HCT116 (cell line): ENCODE measurements around the gene HOXB7. TPM values are rescaled to one million over a fixed set of nuclear protein-coding genes. Genes with fewer than 3 reads are reported as not detected.

Experiments used
- ATAC-seq: fragments of 200-7000 bp; cut with Tn5 transposase; 2 replicates; pipeline ENCODE4 v1.9.1; 2020; ENCODE audit warnings: mild to moderate bottlenecking, moderate library complexity
- BruUV-seq: library from RNA; stranded (reverse); fragments of 400-500 nt; replicated peaks from 2 replicates; lab custom pipeline; 2021; lab: Mats Ljungman, UMichigan
- CTCF ChIA-PET: fragments of 300-600 bp; sonication (Branson Sonifier 250); formaldehyde crosslinking; loops from one replicate; lab custom pipeline; 2021; ENCODE audit warnings: antibody characterized with exemption; lab: Charles Lee
- POLR2A ChIA-PET: fragments of 300-600, 350-600 bp; sonication (Branson Sonifier 250); formaldehyde crosslinking; loops from one replicate; lab custom pipeline; 2021; ENCODE audit warnings: antibody characterized with exemption; lab: Charles Lee
- RAD21 ChIA-PET, 2 experiments: fragments of 300-600 bp; sonication (Branson Sonifier 250); formaldehyde crosslinking; loops; one replicate each; lab custom pipeline; 2023; ENCODE audit warnings: low total read pairs in 2 of 2; ENCODE audit not compliant: uncharacterized antibody in 2 of 2, unreplicated experiment in 2 of 2, low non-redundant PET in 1 of 2; lab: Charles Lee
- DNase-seq: peaks from one replicate; pipeline ENCODE4 v3.0.0-alpha.2; 2010; ENCODE audit warnings: low read depth, low spot score
- H2AFZ ChIP-seq: fragments of 200-600 bp; shearing (Covaris generic), sonication (generic); 2 replicates; pipeline ENCODE4 v1.6.1; 2017; ENCODE audit warnings: low read depth, mixed run types, mixed read lengths, antibody characterized with exemption, low read length; ENCODE audit not compliant: poor library complexity, severe bottlenecking
- H3K27ac ChIP-seq: 2 replicates; pipeline ENCODE4 v1.5.1; 2012; ENCODE audit warnings: low read depth, low read length
- H3K27me3 ChIP-seq: fragments of 200-600 bp; sonication (generic); 2 replicates; pipeline ENCODE4 v1.6.1; 2016; ENCODE audit warnings: mixed run types, low read length, mixed read lengths; ENCODE audit not compliant: insufficient read depth
- H3K36me3 ChIP-seq, 2 experiments: fragments of 200-500 bp in 1 of 2; fragments of 200-600 bp in 1 of 2; sonication (Bioruptor generic) in 1 of 2; sonication (generic) in 1 of 2; 2 replicates each; pipeline versions ENCODE4 v1.5.1 to v1.6.1; 2014 to 2016; ENCODE audit warnings: low read length in 2 of 2, inconsistent platforms in 1 of 2, mixed read lengths in 1 of 2, mixed run types in 1 of 2; ENCODE audit not compliant: insufficient read depth in 2 of 2, control insufficient read depth in 1 of 2
- H3K4me1 ChIP-seq, 2 experiments: fragments of 200-600 bp in 1 of 2; sonication (generic) in 1 of 2; 2 replicates each; pipeline versions ENCODE4 v1.5.1 to v1.6.1; 2012 to 2017; ENCODE audit warnings: low read length in 2 of 2, inconsistent platforms in 1 of 2, mild to moderate bottlenecking in 1 of 2, mixed read lengths in 1 of 2, mixed run types in 1 of 2, moderate library complexity in 1 of 2; ENCODE audit not compliant: insufficient read depth in 2 of 2, control insufficient read depth in 1 of 2
- H3K4me2 ChIP-seq: fragments of 200-600 bp; sonication (generic); 2 replicates; pipeline ENCODE4 v1.6.1; 2017; ENCODE audit warnings: mixed run types, low read length, mixed read lengths
- H3K4me3 ChIP-seq, 2 experiments: fragments of 200-600 bp in 1 of 2; sonication (generic) in 1 of 2; replicated peaks in 1 of 2; 2 replicates each; pipeline ENCODE4 v1.5.1; 2011 to 2016; ENCODE audit warnings: low read length in 2 of 2, control low read depth in 1 of 2, low read depth in 1 of 2, mild to moderate bottlenecking in 1 of 2, mixed read lengths in 1 of 2, mixed run types in 1 of 2
- H3K79me2 ChIP-seq: fragments of 200-600 bp; sonication (generic); 2 replicates; pipeline ENCODE4 v1.6.1; 2017; ENCODE audit warnings: mild to moderate bottlenecking, mixed run types, low read length, moderate library complexity, mixed read lengths; ENCODE audit not compliant: insufficient read depth
- H3K9ac ChIP-seq: fragments of 200-600 bp; sonication (generic); 2 replicates; pipeline ENCODE4 v1.6.1; 2016; ENCODE audit warnings: low read length, mixed read lengths
- H3K9me2 ChIP-seq: fragments of 200-600 bp; sonication (generic), shearing (Covaris generic); 2 replicates; pipeline ENCODE4 v1.6.1; 2017; ENCODE audit warnings: mixed run types, mild to moderate bottlenecking, moderate library complexity; ENCODE audit not compliant: insufficient read depth
- H3K9me3 ChIP-seq, 2 experiments: fragments of 200-500 bp in 1 of 2; fragments of 200-600 bp in 1 of 2; sonication (Bioruptor generic) in 1 of 2; sonication (generic) in 1 of 2; 2 replicates each; pipeline ENCODE4 v1.6.1; 2014 to 2017; ENCODE audit warnings: low read length in 2 of 2, mixed read lengths in 2 of 2, inconsistent platforms in 1 of 2, low read depth in 1 of 2, mild to moderate bottlenecking in 1 of 2, mixed run types in 1 of 2, moderate library complexity in 1 of 2; ENCODE audit not compliant: control insufficient read depth in 1 of 2, insufficient read depth in 1 of 2
- H4K20me1 ChIP-seq: fragments of 200-600 bp; sonication (generic), shearing (Covaris generic); 2 replicates; pipeline ENCODE4 v1.6.1; 2017; ENCODE audit warnings: mixed run types, mild to moderate bottlenecking, moderate library complexity; ENCODE audit not compliant: insufficient read depth
- CBX3 ChIP-seq: IDR thresholded peaks from 2 replicates; pipeline ENCODE4 v1.6.1; 2012; ENCODE audit warnings: low read depth
- FOSL1 ChIP-seq: IDR thresholded peaks from 2 replicates; pipeline ENCODE4 v1.6.1; 2012; ENCODE audit warnings: low read depth
- RAD21 ChIP-seq: IDR thresholded peaks from 2 replicates; pipeline ENCODE4 v1.6.1; 2012; ENCODE audit warnings: low read depth, mild to moderate bottlenecking
- YY1 ChIP-seq: IDR thresholded peaks from 2 replicates; pipeline ENCODE4 v1.6.1; 2011; ENCODE audit warnings: low read length, low read depth, moderate library complexity, mild to moderate bottlenecking; ENCODE audit not compliant: insufficient replicate concordance; ENCODE audit errors: extremely low read depth
- ZFX ChIP-seq: fragments of 450-650 bp; IDR thresholded peaks from 2 replicates; pipeline ENCODE4 v1.6.1; 2017
- intact Hi-C: fragments of 100-400 bp; cut with micrococcal nuclease; formaldehyde crosslinking; loops from 2 replicates; pipeline ENCODE4 v1.10.0; 2022
- total RNA-seq: library from RNA; stranded (reverse); gene quantifications from one replicate; pipeline ENCODE4 v1.2.1, GENCODE V29; 2021; ENCODE audit not compliant: unreplicated experiment

The HOXB7 gene
- total RNA-seq, 1 experiment from 2014 or later = 33.6 TPM

GRCh38 chr17:48601207-48601538 is 9.6 kb downstream of the HOXB7 start:
- TF ChIP-seq RAD21 (no peak), YY1 (no peak), FOSL1 (no peak)
- DNase-seq (no peak), ATAC-seq (no peak)
- intact Hi-C loops = no loop called here
- peak overlapping the region; percentile 47 for H3K27ac ChIP-seq
- peaks cover 35 to 46% of the 10 kb centered on the region in 2 experiments for H3K4me1 ChIP-seq
- no peaks in the 10 kb centered on the region for H3K27me3 ChIP-seq
- H2AFZ ChIP-seq = no peak overlapping the region
- BruUV-seq = no TSS peak
- no peaks in the 10 kb centered on the region for H3K9me2 ChIP-seq
- peaks cover 4% of the 10 kb centered on the region; the same call in 1 of the 2 replicates for H4K20me1 ChIP-seq
- POLR2A ChIA-PET = interaction anchor here (0.6 to 2.1 kb wide), 4 partner anchors 10 to 25 kb away, joined by 3 to 6 read pairs (median 4); partner anchors contain the start of genes HOXB8 and HOXB9
- RAD21 ChIA-PET = no interaction called here
- H3K9ac ChIP-seq = peak overlapping the region; percentile 83
- peak overlapping the region in 1 of 2 experiments; percentile 78; a peak in 1 of 4 replicates for H3K4me3 ChIP-seq
- H3K4me2 ChIP-seq = peak overlapping the region; percentile 82
- H3K36me3 ChIP-seq = peaks cover 7 to 20% of the 10 kb centered on the region in 2 experiments; a peak in 3 of 4 replicates
- H3K9me3 ChIP-seq = no peaks in the 10 kb centered on the region
- peaks cover 96% of the 10 kb centered on the region for H3K79me2 ChIP-seq
- CTCF ChIA-PET = interaction anchor here (1.8 kb wide), 1 partner anchor 9 kb away, joined by 5 read pairs; no protein-coding TSS in a partner anchor

GRCh38 chr17:48600244-48601098 is 10.3 kb downstream of the HOXB7 start:
- Histone ChIP-seq H3K9me3 (no peaks in the 10 kb centered on the region), H3K4me3 (no peak overlapping the region; a peak in 1 of 4 replicates), H3K9me2 (no peaks in the 10 kb centered on the region), H3K4me2 (peak overlapping the region; percentile 82), H3K9ac (0 out of 2 replicates have a peak overlapping the region, but pooled peaks have one; percentile 2), H2AFZ (no peak overlapping the region), H3K36me3 (peaks cover 14 to 24% of the 10 kb centered on the region in 2 experiments; a peak in 3 of 4 replicates), H4K20me1 (peaks cover 4% of the 10 kb centered on the region; the same call in 1 of the 2 replicates), H3K4me1 (peaks cover 28 to 39% of the 10 kb centered on the region in 2 experiments), H3K79me2 (peaks cover 100% of the 10 kb centered on the region), H3K27me3 (no peaks in the 10 kb centered on the region), H3K27ac (peak overlapping the region; percentile 47)
- POLR2A ChIA-PET = interaction anchor here (0.6 to 2.1 kb wide), 4 partner anchors 9 to 26 kb away, joined by 3 to 6 read pairs (median 4); partner anchors contain the start of genes HOXB8 and HOXB9
- intact Hi-C loops = no loop called here
- BruUV-seq = no TSS peak
- CTCF ChIA-PET = interaction anchor here (1.8 kb wide), 1 partner anchor 9 kb away, joined by 5 read pairs; no protein-coding TSS in a partner anchor
- DNase-seq (no peak), ATAC-seq (no peak)
- RAD21 ChIA-PET = interaction anchor here in 1 of 2 experiments (0.6 kb wide), 1 partner anchor 249 kb away, joined by 3 read pairs; no protein-coding TSS in a partner anchor
- TF ChIP-seq CBX3 = no peak
- TF ChIP-seq YY1 = no peak
- no peak for TF ChIP-seq ZFX
